Body of pancreas (tissue), 4 donors: Measurements from ENCODE around the gene UBE2R2. TPM values are rescaled to one million over a fixed set of nuclear protein-coding genes. Genes with fewer than 3 reads are reported as not detected.
"Not testable (repeated sequence)": the region's sequence is repeated elsewhere in the genome, so short reads cannot be mapped to it uniquely, and the experiment has no call there.

Experiments
- ATAC-seq: fragments of 150-250 bp; one replicate; pipeline ENCODE4 v1.9.1; 2016
- DNase-seq, 4 donors: peaks; one replicate each; pipeline ENCODE4 v3.0.0-alpha.2; 2019
- H3K27ac ChIP-seq, 4 donors: fragments of 200-600 bp; sonication (generic); 1 replicate in 3 of 4; 2 replicates in 1 of 4; pipeline versions ENCODE4 v1.5.1 to v1.6.1; 2016 to 2019; ENCODE audit warnings: mild to moderate bottlenecking in 1 of 4, mixed read lengths in 1 of 4, moderate library complexity in 1 of 4
- H3K27me3 ChIP-seq, 2 donors: fragments of 200-600 bp; sonication (generic); one replicate each; pipeline ENCODE4 v1.6.0; 2016; ENCODE audit warnings: mild to moderate bottlenecking in 1 of 2
- H3K36me3 ChIP-seq, 2 donors: fragments of 200-600 bp; sonication (generic); replicated peaks in 1 of 2; 2 replicates each; pipeline ENCODE4 v1.5.1; 2016; ENCODE audit warnings: low read depth in 2 of 2; ENCODE audit not compliant: insufficient read depth in 1 of 2
- H3K4me1 ChIP-seq: fragments of 200-600 bp; sonication (generic); one replicate; pipeline ENCODE4 v1.6.0; 2016
- H3K4me3 ChIP-seq, 2 donors: fragments of 200-600 bp; sonication (generic); 1 replicate in 1 of 2; 2 replicates in 1 of 2; pipeline ENCODE4 v1.5.1; 2016 to 2019
- H3K9me3 ChIP-seq, 3 donors: fragments of 200-600 bp; sonication (generic); 1 replicate in 2 of 3; 2 replicates in 1 of 3; pipeline ENCODE4 v1.5.1; 2016
- POLR2A ChIP-seq, 3 donors: fragments of 450-650 bp; IDR thresholded peaks; one replicate each; pipeline ENCODE4 v1.6.1; 2016; ENCODE audit warnings: antibody characterized with exemption in 3 of 3, mild to moderate bottlenecking in 2 of 3
- WGBS, 2 donors: methylation state at CpG; one replicate each; pipeline ENCODE4 v1.1.5; 2017; 5-methylcytosine and 5-hydroxymethylcytosine counted together
- intact Hi-C: fragments of 100-400 bp; cut with DNase I; formaldehyde crosslinking; loops from one replicate; pipeline ENCODE4 v1.15.1; 2023
- total RNA-seq, 2 donors: library from RNA; depleted of rRNA; stranded (reverse); fragments of >200 nt; gene quantifications; one replicate each; pipeline ENCODE4 v1.1.0, GENCODE V29; 2016
- TF ChIP-seq, protein P1 (sequence below), 7 experiments: fragments of 450-650 bp in 4 of 7; fragments of 200-600 bp in 3 of 7; sonication (generic) in 3 of 7; IDR thresholded peaks; one replicate each; pipeline ENCODE4 v1.5.1; 2016 to 2019; ENCODE audit warnings: antibody characterized with exemption in 7 of 7

Gene UBE2R2
- total RNA-seq, 2 donors from 2014 or later = 26.7 to 31.4 TPM

DNA sequence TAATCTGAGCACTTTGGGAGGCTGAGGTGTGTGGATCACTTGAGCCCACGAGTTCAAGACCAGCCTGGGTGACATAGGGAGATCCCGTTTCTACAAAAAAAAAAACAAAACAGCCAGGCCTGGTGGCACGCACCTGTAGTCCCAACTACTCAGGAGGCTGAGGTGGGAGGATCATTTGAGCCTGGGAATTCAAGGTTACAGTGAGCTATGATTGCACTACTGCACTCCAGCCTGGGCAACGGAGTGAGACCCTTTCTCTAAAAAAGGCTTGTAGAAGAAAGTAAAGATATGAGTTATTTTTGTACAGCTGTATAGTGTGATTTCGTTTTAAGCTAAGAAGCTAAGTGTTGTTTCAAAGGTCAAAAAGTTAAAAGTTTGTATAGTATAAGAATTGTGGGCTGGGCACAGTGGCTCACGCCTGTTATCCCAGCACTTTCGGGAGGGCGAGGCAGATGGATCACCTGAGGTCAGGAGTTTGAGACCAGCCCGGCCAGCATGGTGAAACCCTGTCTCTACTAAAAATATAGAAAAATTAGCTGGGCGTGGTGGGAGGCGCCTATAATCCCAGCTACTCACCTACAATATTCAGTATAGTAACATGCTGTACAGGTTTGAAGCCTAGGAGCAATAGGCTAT lies 18.8 kb downstream of the UBE2R2 start:
- Histone ChIP-seq H3K9me3 (no peaks in the 10 kb centered on the region), H3K36me3 (no peaks in the 10 kb centered on the region), H3K4me3 (no peak overlapping the region), H3K27me3 (no peaks in the 10 kb centered on the region), H3K27ac (peak overlapping the region in 2 of 4 donors; percentile 13 to 31), H3K4me1 (peaks cover 56% of the 10 kb centered on the region)
- TF ChIP-seq, protein P1, sequence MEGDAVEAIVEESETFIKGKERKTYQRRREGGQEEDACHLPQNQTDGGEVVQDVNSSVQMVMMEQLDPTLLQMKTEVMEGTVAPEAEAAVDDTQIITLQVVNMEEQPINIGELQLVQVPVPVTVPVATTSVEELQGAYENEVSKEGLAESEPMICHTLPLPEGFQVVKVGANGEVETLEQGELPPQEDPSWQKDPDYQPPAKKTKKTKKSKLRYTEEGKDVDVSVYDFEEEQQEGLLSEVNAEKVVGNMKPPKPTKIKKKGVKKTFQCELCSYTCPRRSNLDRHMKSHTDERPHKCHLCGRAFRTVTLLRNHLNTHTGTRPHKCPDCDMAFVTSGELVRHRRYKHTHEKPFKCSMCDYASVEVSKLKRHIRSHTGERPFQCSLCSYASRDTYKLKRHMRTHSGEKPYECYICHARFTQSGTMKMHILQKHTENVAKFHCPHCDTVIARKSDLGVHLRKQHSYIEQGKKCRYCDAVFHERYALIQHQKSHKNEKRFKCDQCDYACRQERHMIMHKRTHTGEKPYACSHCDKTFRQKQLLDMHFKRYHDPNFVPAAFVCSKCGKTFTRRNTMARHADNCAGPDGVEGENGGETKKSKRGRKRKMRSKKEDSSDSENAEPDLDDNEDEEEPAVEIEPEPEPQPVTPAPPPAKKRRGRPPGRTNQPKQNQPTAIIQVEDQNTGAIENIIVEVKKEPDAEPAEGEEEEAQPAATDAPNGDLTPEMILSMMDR (IDR thresholded peaks at IDR 0.05) = no peak
- TF ChIP-seq POLR2A (IDR thresholded peaks at IDR 0.05) = no peak
- no peak for DNase-seq
- no peak for ATAC-seq
- intact Hi-C loops = no loop called here
- 76 to 77% methylated on average over 11 of the region's 11 CpGs for WGBS, 2 donors

DNA sequence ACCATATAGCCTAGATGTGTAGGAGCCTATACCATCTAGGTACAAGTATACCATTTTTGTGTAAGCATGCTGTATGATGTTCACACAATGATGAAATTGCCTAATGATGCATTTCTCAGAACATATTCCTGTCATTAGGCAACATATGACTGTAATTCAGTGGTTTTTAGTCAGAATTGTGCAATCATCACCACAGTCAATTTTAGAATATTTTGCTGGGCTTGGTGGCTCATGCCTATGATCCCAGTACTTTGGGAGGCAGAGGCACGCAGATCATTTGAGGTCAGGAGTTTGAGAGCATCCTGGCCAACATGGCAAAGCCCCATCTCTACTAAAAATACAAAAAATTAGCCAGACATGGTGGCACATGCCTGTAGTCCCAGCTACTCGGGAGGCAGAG lies 19.3 kb downstream of the UBE2R2 start:
- ATAC-seq = peak; percentile 45
- 49 to 53% methylated on average over 2 of the region's 2 CpGs for WGBS, 2 donors

DNA sequence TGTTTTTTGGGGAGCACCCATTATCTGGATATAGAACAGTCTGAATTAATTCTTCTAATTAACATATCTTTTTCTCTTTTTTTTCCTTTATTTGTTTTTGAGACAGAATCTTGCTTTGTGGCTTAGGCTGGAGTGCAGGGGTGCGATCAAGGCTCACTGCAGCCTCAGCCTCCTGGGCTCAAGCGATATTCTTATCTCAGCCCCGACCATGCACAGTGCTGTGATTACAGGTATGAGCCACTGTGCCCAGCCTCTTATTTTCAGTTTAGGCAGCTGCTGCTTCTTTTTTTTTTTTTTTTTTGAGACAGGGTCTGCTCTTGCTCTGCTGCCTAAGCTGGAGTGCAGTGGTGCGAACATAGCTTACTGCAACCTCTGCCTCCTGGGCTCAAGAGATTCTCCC lies 20.2 kb downstream of the UBE2R2 start:
- no peak overlapping the region for H3K4me3 ChIP-seq
- no peak for TF ChIP-seq POLR2A (IDR thresholded peaks at IDR 0.05)
- TF ChIP-seq, protein P1 (IDR thresholded peaks at IDR 0.05) = no peak
- peaks cover 61% of the 10 kb centered on the region for H3K4me1 ChIP-seq
- H3K36me3 ChIP-seq = no peaks in the 10 kb centered on the region
- intact Hi-C loops = no loop called here
- ATAC-seq = no peak
- WGBS, 2 donors = 53 to 56% methylated on average over 4 of the region's 4 CpGs
- H3K27ac ChIP-seq = peak overlapping the region in 1 of 4 donors; percentile 13
- no peak for DNase-seq
- H3K9me3 ChIP-seq = no peaks in the 10 kb centered on the region
- no peaks in the 10 kb centered on the region for H3K27me3 ChIP-seq

More for the DNA sequence above, 19.3 kb downstream of the UBE2R2 start:
- H3K36me3 ChIP-seq, H3K4me3 ChIP-seq, H3K27me3 ChIP-seq, H3K9me3 ChIP-seq, intact Hi-C loops: not testable (repeated sequence)
- peak in 1 of 4 donors; percentile 39 for DNase-seq
- peaks cover 56% of the 10 kb centered on the region for H3K4me1 ChIP-seq
- H3K27ac ChIP-seq = peak overlapping the region in 2 of 4 donors; percentile 13 to 31

DNA sequence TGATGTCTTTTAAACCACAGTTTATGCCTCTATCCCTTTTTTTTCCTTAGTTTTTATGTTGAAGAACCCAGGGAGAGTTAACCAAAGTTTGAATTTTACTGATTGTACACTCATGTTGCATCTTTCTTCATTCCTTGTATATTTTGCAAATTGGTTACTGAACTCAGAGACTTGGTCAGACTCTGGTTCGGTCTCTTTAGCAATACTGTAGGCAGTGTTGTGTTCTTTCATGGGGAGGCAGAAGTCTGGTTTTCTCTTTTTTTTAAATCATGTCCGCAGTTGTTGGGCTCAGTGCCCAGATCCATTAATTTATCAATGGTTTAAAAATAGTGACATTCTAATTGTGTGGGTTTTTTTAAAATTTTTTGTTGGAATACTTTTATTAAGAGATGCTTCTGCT lies 23.4 kb downstream of the UBE2R2 start:
- ATAC-seq (no peak), DNase-seq (no peak)
- intact Hi-C loops = no loop called here
- Histone ChIP-seq H3K4me3 (no peak overlapping the region), H3K27ac (peak overlapping the region in 1 of 4 donors; percentile 31), H3K27me3 (no peaks in the 10 kb centered on the region), H3K9me3 (no peaks in the 10 kb centered on the region), H3K36me3 (no peaks in the 10 kb centered on the region), H3K4me1 (peaks cover 62% of the 10 kb centered on the region)
- 11 to 13% methylated on average over 2 of the region's 2 CpGs for WGBS, 2 donors
- TF ChIP-seq POLR2A (IDR thresholded peaks at IDR 0.05) = no peak
- TF ChIP-seq, protein P1 (IDR thresholded peaks at IDR 0.05) = no peak

DNA sequence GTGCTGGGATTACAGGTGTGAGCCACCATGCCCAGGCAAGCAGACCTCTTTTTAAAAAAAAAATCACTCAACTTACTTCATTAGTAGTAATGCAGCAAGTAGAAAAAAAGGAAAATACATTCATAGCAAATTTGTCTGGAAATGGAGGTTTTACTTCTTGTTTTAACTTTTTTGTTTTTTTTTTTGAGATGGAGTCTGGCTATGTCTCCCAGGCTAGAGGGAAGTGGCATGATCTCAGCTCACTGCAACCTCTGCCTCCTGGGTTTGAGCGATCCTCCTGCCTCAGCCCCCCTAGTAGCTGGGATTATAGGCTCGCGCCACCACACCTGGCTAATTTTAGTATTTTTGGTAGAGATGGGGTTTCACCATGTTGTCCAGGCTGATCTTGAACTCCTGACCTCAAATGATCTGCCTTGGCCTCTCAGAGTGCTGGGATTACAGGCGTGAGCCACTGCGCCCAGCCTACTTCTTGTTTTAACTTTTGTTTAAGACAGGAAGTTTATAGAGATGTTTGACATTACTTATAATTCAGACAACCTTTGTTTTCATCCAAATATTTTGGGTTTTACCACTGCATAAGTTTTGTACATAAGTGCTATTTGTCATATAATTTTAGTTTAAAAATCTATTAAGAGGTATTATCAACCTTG lies 26.5 kb downstream of the UBE2R2 start:
- H3K4me3 ChIP-seq = no peak overlapping the region
- H3K4me1 ChIP-seq = peaks cover 63% of the 10 kb centered on the region
- DNase-seq (no peak), ATAC-seq (no peak)
- TF ChIP-seq, protein P1 (IDR thresholded peaks at IDR 0.05) = no peak
- TF ChIP-seq POLR2A (IDR thresholded peaks at IDR 0.05) = no peak
- peak overlapping the region in 1 of 4 donors; percentile 67 for H3K27ac ChIP-seq
- intact Hi-C loops = no loop called here
- H3K9me3 ChIP-seq = no peaks in the 10 kb centered on the region
- no peaks in the 10 kb centered on the region for H3K27me3 ChIP-seq
- H3K36me3 ChIP-seq = no peaks in the 10 kb centered on the region
- 82 to 91% methylated on average over 5 of the region's 5 CpGs for WGBS, 2 donors
